H1 (cell line): ENCODE results near the gene ZNF423. TPM values are rescaled to one million over a fixed set of nuclear protein-coding genes. Genes with fewer than 3 reads are reported as not detected.

Source experiments
- BACH1 ChIP-seq: IDR thresholded peaks from 2 replicates; pipeline ENCODE4 v1.6.1; 2012; ENCODE audit warnings: low read length, improper control_type of control experiment
- CEBPB ChIP-seq: IDR thresholded peaks from 2 replicates; pipeline ENCODE4 v1.6.1; 2012; ENCODE audit warnings: low read depth, low read length
- CHD1 ChIP-seq: IDR thresholded peaks from 2 replicates; pipeline ENCODE4 v1.6.1; 2012; ENCODE audit warnings: low read depth, low read length, improper control_type of control experiment
- CHD7 ChIP-seq: fragments of 300-600 bp; sonication (generic); IDR thresholded peaks from 2 replicates; pipeline ENCODE4 v1.7.1; 2012; ENCODE audit warnings: low read length, moderate library complexity, mild to moderate bottlenecking, inconsistent platforms; ENCODE audit not compliant: insufficient replicate concordance
- MAX ChIP-seq: IDR thresholded peaks from 2 replicates; pipeline ENCODE4 v1.6.1; 2012; ENCODE audit warnings: inconsistent platforms
- POU5F1 ChIP-seq: IDR thresholded peaks from 2 replicates; pipeline ENCODE4 v1.6.1; 2011; ENCODE audit warnings: low read depth, mild to moderate bottlenecking, low read length, moderate library complexity
- RFX5 ChIP-seq: IDR thresholded peaks from 2 replicates; pipeline ENCODE4 v1.6.1; 2011; ENCODE audit warnings: low read depth, low read length, improper control_type of control experiment, borderline replicate concordance
- TCF12 ChIP-seq: IDR thresholded peaks from 2 replicates; pipeline ENCODE4 v1.6.1; 2011; ENCODE audit warnings: low read depth, mild to moderate bottlenecking, low read length
- polyA plus RNA-seq, 7 experiments: library from polyadenylated mRNA; depleted of rRNA in 3 of 7; stranded (reverse) in 5 of 7; unstranded in 2 of 7; fragments of >200 nt in 5 of 7; fragments of 200-250 nt in 2 of 7; gene quantifications; 1 replicate in 5 of 7; 2 replicates in 1 of 7; 4 replicates in 1 of 7; pipeline versions ENCODE4 v1.2.1 to v1.2.3, GENCODE V29; 2011 to 2013; ENCODE audit warnings: missing spikeins in 2 of 7, mixed read lengths in 2 of 7
- total RNA-seq: library from RNA; stranded (reverse); fragmentation: NEBNext Ultra II Directional; extraction: Animal tissue kit (Norgen Biotek cat#: 25700); gene quantifications from 2 replicates; pipeline ENCODE4 v1.2.1, GENCODE V29; 2021

The ZNF423 gene
- total and polyA plus RNA-seq, 2 of the 8 experiments (the other 6 are each of a cell fraction or from before 2014, with no cell fraction given) = 38.2 to 52.3 TPM

GRCh38 chr16:49455181-49455990 lies 400.5 kb downstream of the ZNF423 start (continued):
- TF ChIP-seq CHD7 (no peak), RFX5 (no peak), MAX (no peak), POU5F1 (no peak), CEBPB (no peak), BACH1 (no peak), TCF12 (no peak), CHD1 (no peak)
